Natural killer cell (primary cell): ENCODE measurements around the gene GNAS-AS1. TPM values are rescaled to one million over a fixed set of nuclear protein-coding genes. Genes with fewer than 3 reads are reported as not detected.

Source experiments
- ATAC-seq, 3 donors: fragments of 150-1000 bp in 2 of 3; fragments of 200-7000 bp in 1 of 3; cut with Tn5 transposase; 1 replicate in 1 of 3; 2 replicates in 2 of 3; pipeline ENCODE4 v1.10.0; 2021; ENCODE audit warnings: mild to moderate bottlenecking in 2 of 3, moderate library complexity in 2 of 3
- DNase-seq, 2 donors: peaks; one replicate each; pipeline versions ENCODE4 v3.0.0 to v3.0.0-alpha.2; 2013 to 2021; ENCODE audit warnings: mixed read lengths in 1 of 2
- H3K27ac ChIP-seq: one replicate; pipeline ENCODE4 v1.5.1; 2013; ENCODE audit warnings: mild to moderate bottlenecking, low read length
- H3K27me3 ChIP-seq: one replicate; pipeline ENCODE4 v1.6.1; 2013; ENCODE audit warnings: low read length; ENCODE audit not compliant: control insufficient read depth, insufficient read depth
- H3K36me3 ChIP-seq: one replicate; pipeline ENCODE4 v1.6.1; 2013; ENCODE audit warnings: low read length; ENCODE audit not compliant: control insufficient read depth, insufficient read depth
- H3K4me1 ChIP-seq: one replicate; pipeline ENCODE4 v1.6.1; 2013; ENCODE audit warnings: low read length; ENCODE audit not compliant: control insufficient read depth, insufficient read depth
- H3K4me3 ChIP-seq: one replicate; pipeline ENCODE4 v1.5.1; 2013; ENCODE audit warnings: low read length
- H3K9me3 ChIP-seq: one replicate; pipeline ENCODE4 v1.6.1; 2013; ENCODE audit warnings: low read length; ENCODE audit not compliant: control insufficient read depth, insufficient read depth
- H3K27ac Mint-ChIP-seq, 2 donors: one replicate each; pipeline ENCODE4 v1.8.0; 2022; ENCODE audit warnings: mild to moderate bottlenecking in 2 of 2, mixed read lengths in 2 of 2, moderate library complexity in 1 of 2
- H3K27me3 Mint-ChIP-seq, 2 donors: one replicate each; pipeline ENCODE4 v1.8.0; 2022; ENCODE audit warnings: low read depth in 2 of 2, mixed read lengths in 2 of 2
- H3K36me3 Mint-ChIP-seq: one replicate; pipeline ENCODE4 v1.8.0; 2022; ENCODE audit warnings: mixed read lengths
- H3K4me1 Mint-ChIP-seq, 2 donors: one replicate each; pipeline ENCODE4 v1.8.0; 2022; ENCODE audit warnings: mixed read lengths in 2 of 2
- H3K4me3 Mint-ChIP-seq: one replicate; pipeline ENCODE4 v1.8.0; 2022; ENCODE audit warnings: mild to moderate bottlenecking, moderate library complexity, mixed read lengths
- H3K9me3 Mint-ChIP-seq, 2 donors: one replicate each; pipeline ENCODE4 v1.8.0; 2022; ENCODE audit warnings: mixed read lengths in 2 of 2
- CTCF ChIP-seq: fragments of 200-600 bp; IDR thresholded peaks from one replicate; pipeline ENCODE4 v1.8.0; 2022; ENCODE audit warnings: antibody characterized with exemption
- WGBS: methylation state at CpG from one replicate; pipeline ENCODE4 v1.1.7; 2013; ENCODE audit warnings: missing lambda C conversion rate; ENCODE audit not compliant: insufficient coverage; 5-methylcytosine and 5-hydroxymethylcytosine counted together
- intact Hi-C: fragments of 100-400 bp; cut with micrococcal nuclease; formaldehyde crosslinking; loops from one replicate; pipeline ENCODE4 v1.14.2; 2022
- total RNA-seq, 4 donors: library from RNA; stranded (reverse); fragments of 120-200 nt in 1 of 4; gene quantifications; one replicate each; pipeline versions ENCODE4 v1.2.3 to v1.2.4, GENCODE V29; 2013 to 2022

The GNAS-AS1 gene
- total RNA-seq, 3 donors from 2014 or later (not counting 1 experiment from before 2014, with no cell fraction given), result 0.60 to 0.66 TPM; not detected in 1

GRCh38 chr20:58863044-58863790 is 12.5 kb upstream of the GNAS-AS1 start:
- intact Hi-C loops, result no loop called here
- Mint-ChIP-seq H3K27ac (no peak overlapping the region), H3K9me3 (no peaks in the 10 kb centered on the region), H3K36me3 (no peaks in the 10 kb centered on the region), H3K4me1 (no peaks in the 10 kb centered on the region), H3K4me3 (no peak overlapping the region), H3K27me3 (peaks cover 25 to 52% of the 10 kb centered on the region in 2 donors)
- WGBS, result 86% methylated on average over 6 of the region's 7 CpGs
- DNase-seq, result no peak
- Histone ChIP-seq H3K4me3 (no peak overlapping the region), H3K27me3 (no peaks in the 10 kb centered on the region), H3K36me3 (no peaks in the 10 kb centered on the region), H3K27ac (no peak overlapping the region), H3K4me1 (no peaks in the 10 kb centered on the region), H3K9me3 (no peaks in the 10 kb centered on the region)
- TF ChIP-seq CTCF, result no peak
- no peak for ATAC-seq

DNA sequence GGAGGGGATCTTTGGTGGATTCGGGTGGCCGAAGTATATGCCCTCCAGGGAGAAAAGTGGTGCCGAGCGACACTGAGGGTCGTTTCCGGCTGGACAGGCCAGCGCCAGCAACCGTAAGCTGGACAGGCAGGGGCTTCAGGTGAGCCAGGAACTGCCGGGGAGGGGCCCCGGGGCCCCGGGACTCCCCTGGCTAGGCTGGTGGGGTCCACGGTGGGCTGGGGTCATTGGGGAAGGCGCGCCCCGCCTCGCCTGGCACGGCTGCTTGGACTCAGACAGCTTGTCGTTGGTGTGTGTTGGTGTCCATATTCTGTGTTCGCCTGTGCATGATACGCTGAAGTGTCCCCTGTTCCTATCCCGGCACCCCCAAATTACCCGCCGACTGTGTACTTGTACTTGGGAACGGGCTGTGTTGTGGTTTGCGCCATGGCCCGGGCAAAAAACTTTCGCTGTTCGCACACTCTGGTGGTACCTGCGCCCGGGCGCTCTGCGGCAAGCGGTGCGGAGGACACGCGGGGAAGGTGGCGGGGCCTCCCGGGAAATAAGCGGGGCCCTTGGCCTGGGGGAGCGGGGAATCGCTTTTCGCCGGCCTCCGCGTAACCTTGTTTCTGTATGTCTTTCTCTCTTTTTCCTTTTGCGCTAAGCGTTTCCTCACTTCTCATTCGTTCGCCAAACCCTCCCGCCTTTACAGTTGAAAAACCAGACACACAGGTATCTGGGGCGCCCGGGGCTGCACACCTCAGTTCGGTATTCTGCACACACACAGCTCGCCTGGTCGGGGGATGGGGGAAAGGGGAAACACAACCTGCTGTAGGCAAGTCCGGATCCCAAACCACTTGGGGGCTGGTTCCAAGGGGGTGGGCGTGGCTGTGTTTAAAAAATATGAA is 5.0 kb upstream of the GNAS-AS1 start:
- Histone ChIP-seq H3K27ac (no peak overlapping the region), H3K36me3 (no peaks in the 10 kb centered on the region), H3K27me3 (peaks cover 30% of the 10 kb centered on the region), H3K4me3 (no peak overlapping the region), H3K4me1 (peaks cover 37% of the 10 kb centered on the region), H3K9me3 (peaks cover 3% of the 10 kb centered on the region)
- TF ChIP-seq CTCF, result no peak
- H3K36me3 Mint-ChIP-seq, result no peaks in the 10 kb centered on the region
- H3K27me3 Mint-ChIP-seq, result peaks cover 45 to 66% of the 10 kb centered on the region in 2 donors
- WGBS, result 49% methylated on average over 57 of the region's 57 CpGs
- ATAC-seq (no peak), DNase-seq (no peak)
- no peak overlapping the region for H3K27ac Mint-ChIP-seq
- intact Hi-C loops, result no loop called here
- H3K4me3 Mint-ChIP-seq, result no peak overlapping the region
- H3K4me1 Mint-ChIP-seq, result peaks cover 0 to 16% of the 10 kb centered on the region in 2 donors
- no peaks in the 10 kb centered on the region for H3K9me3 Mint-ChIP-seq

DNA sequence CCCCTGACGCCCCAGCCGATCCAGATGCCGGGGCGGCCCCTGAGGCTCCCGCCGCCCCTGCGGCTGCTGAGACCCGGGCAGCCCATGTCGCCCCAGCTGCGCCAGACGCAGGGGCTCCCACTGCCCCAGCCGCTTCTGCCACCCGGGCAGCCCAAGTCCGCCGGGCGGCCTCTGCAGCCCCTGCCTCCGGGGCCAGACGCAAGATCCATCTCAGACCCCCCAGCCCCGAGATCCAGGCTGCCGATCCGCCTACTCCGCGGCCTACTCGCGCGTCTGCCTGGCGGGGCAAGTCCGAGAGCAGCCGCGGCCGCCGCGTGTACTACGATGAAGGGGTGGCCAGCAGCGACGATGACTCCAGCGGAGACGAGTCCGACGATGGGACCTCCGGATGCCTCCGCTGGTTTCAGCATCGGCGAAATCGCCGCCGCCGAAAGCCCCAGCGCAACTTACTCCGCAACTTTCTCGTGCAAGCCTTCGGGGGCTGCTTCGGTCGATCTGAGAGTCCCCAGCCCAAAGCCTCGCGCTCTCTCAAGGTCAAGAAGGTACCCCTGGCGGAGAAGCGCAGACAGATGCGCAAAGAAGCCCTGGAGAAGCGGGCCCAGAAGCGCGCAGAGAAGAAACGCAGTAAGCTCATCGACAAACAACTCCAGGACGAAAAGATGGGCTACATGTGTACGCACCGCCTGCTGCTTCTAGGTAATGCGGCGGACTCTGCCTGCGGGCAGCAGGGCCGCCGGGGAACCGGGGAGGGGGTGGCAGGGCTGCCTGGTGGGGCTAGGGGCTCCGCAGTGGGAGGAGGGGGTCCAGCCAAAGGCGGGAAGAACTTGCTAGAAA is 4.2 kb upstream of the GNAS-AS1 start:
- ATAC-seq (no peak), DNase-seq (peak in 1 of 2 donors; percentile 20)
- Mint-ChIP-seq H3K36me3 (no peaks in the 10 kb centered on the region), H3K27ac (no peak overlapping the region), H3K4me1 (peaks cover 0 to 25% of the 10 kb centered on the region in 2 donors), H3K27me3 (peaks cover 51 to 65% of the 10 kb centered on the region in 2 donors), H3K4me3 (no peak overlapping the region), H3K9me3 (no peaks in the 10 kb centered on the region)
- intact Hi-C loops, result loop anchor here (5.0 kb wide), 1 partner anchor 203 kb away; the partner anchor contains the start of gene STX16
- Histone ChIP-seq H3K27ac (no peak overlapping the region), H3K4me3 (no peak overlapping the region), H3K27me3 (peaks cover 31% of the 10 kb centered on the region), H3K4me1 (peaks cover 42% of the 10 kb centered on the region), H3K36me3 (no peaks in the 10 kb centered on the region), H3K9me3 (peaks cover 3% of the 10 kb centered on the region)
- TF ChIP-seq CTCF, result no peak
- WGBS, result 51% methylated on average over 75 of the region's 75 CpGs
